BJ (cell line): ENCODE measurements around the gene RFT1. TPM values are rescaled to one million over a fixed set of nuclear protein-coding genes. Genes with fewer than 3 reads are reported as not detected.

Experiments used
- CTCF ChIA-PET: fragments of 350-600 bp; formaldehyde crosslinking; extraction: SDS; loops from one replicate; lab custom pipeline; 2021; ENCODE audit warnings: antibody characterized with exemption, inconsistent platforms; lab: Yijun Ruan, JAX
- POLR2A ChIA-PET: fragments of 300-600 bp; sonication (Branson Sonifier 250); formaldehyde crosslinking; extraction: SDS; loops from one replicate; lab custom pipeline; 2021; ENCODE audit warnings: antibody characterized with exemption; lab: Charles Lee
- DNase-seq: peaks from one replicate; pipeline ENCODE4 v3.0.0-alpha.2; 2011; ENCODE audit warnings: low read depth
- H3K27me3 ChIP-seq: 2 replicates; pipeline ENCODE4 v1.6.0; 2011; ENCODE audit warnings: low read length; ENCODE audit not compliant: control insufficient read depth, insufficient read depth
- H3K36me3 ChIP-seq: 2 replicates; pipeline ENCODE4 v1.5.1; 2011; ENCODE audit warnings: low read length; ENCODE audit not compliant: control insufficient read depth, insufficient read depth
- H3K4me3 ChIP-seq: 2 replicates; pipeline ENCODE4 v1.5.1; 2011; ENCODE audit warnings: low read depth, mild to moderate bottlenecking, control low read depth, low read length
- CTCF ChIP-seq: IDR thresholded peaks from 2 replicates; pipeline ENCODE4 v1.5.1; 2011; ENCODE audit warnings: low read depth, mild to moderate bottlenecking, control low read depth, inconsistent platforms, low read length, moderate library complexity; ENCODE audit not compliant: insufficient read depth
- polyA plus RNA-seq: library from polyadenylated mRNA; depleted of rRNA; stranded (reverse); fragments of >200 nt; gene quantifications from 2 replicates; pipeline ENCODE4 v1.2.3, GENCODE V29; 2011

RFT1 gene
- polyA plus RNA-seq, 1 experiment = 27.9 TPM

GRCh38 chr3:53160660-53161449 lies 30.6 kb upstream of the RFT1 start, which contains the start of gene PRKCD:
Gene PRKCD (plus strand): TSS chr3:53161209. CDS start chr3:53178423, 17,214 bp downstream.
- CTCF ChIA-PET = interaction anchor here (0.6 to 2.4 kb wide), 8 partner anchors 9 to 51 kb away, joined by 3 to 16 read pairs (median 4); no protein-coding TSS in a partner anchor
- peaks cover 9% of the 10 kb centered on the region for H3K27me3 ChIP-seq
- peak; percentile 58 for TF ChIP-seq CTCF
- no peaks in the 10 kb centered on the region; the same call in 1 of the 2 replicates for H3K36me3 ChIP-seq
- POLR2A ChIA-PET = interaction anchor here (0.6 kb wide), 2 partner anchors 40 to 94 kb away, joined by 3 read pairs; no protein-coding TSS in a partner anchor
- no peak for DNase-seq
- H3K4me3 ChIP-seq = peak within 1 kb of the TSS; percentile 94

DNA sequence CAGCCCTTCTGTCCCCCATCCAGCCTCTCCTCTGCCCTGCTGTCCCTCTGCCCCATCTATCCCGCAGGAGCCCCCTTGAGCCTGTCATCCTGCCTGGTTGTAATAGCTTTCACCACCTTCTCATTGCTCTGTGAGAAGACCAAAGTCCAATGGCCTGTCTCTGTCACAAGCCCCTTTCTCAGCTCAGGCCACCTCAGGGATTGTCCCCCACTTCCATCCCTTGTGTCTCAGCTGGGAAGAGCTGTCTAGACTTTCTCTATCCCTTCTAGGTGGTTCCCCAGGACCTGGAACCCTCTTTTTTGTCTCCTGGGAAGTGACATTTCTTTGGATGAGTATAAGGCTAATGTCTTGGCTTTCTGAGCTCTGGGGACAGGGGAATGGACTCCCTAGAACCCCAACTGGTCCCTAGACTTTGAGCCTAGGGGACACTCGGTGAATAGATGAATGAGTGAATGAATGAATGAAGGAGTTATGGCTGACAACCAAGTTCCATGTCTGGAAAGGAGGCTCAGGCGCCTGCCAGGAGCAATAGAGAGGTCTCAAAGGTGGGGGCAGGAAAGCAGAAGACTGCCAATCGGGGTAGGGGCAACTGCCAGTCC lies 29.9 kb upstream of the RFT1 start:
- DNase-seq = no peak
- Histone ChIP-seq H3K4me3 (peak overlapping the region; percentile 94), H3K36me3 (no peaks in the 10 kb centered on the region; the same call in 1 of the 2 replicates), H3K27me3 (peaks cover 9% of the 10 kb centered on the region)
- ChIA-PET CTCF (interaction anchor here (0.6 to 2.4 kb wide), 8 partner anchors 10 to 50 kb away, joined by 3 to 16 read pairs (median 4); no protein-coding TSS in a partner anchor), POLR2A (interaction anchor here (0.6 kb wide), 2 partner anchors 40 to 94 kb away, joined by 3 read pairs; no protein-coding TSS in a partner anchor)
- TF ChIP-seq CTCF = no peak

DNA sequence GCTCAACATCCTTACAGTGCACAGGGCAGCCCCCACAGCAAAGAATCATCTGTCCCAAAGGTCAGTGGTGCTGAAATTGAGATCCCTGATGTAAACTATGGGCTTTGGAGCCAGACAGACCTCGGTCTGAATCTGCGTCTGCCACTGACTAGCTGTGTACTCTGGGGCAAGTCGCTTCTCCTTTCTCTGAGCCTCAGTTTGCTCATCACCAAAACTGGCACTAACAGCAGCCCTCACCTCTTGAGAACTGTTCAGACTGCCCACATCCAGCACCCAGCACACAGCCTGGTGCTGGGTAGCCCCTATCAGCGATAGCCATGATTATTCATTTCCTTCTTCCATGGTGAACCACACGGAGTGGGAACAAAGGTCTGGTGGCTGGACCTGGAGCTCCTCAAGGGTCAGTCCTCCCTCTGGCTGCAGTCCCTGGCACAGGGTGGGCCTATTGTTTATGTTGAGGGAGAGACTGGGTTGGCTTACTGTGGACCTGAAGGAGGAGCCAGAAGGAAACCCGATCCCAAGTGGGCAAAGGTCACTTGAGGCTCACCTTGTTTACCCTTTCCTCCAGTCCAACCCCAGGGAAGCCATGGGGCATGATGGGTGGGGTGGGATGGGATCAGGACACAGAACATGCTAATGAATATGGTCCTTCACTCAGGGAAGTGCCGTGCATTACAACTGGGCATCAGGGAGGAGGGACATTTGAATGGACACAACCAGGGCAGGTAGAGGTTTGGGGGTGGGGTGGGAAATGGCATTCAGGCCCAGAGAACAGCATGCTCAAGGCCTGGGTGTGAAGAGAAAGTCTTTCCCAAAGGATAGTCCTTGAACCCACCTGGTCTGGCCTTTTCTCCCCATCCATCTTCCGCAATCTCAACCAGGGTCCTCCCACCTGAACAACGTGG lies 29.2 kb upstream of the RFT1 start:
- no peak for TF ChIP-seq CTCF
- no peaks in the 10 kb centered on the region; the same call in 1 of the 2 replicates for H3K36me3 ChIP-seq
- DNase-seq = no peak
- CTCF ChIA-PET = interaction anchor here (1.5 to 2.4 kb wide), 4 partner anchors 18 to 45 kb away, joined by 4 to 16 read pairs (median 10); no protein-coding TSS in a partner anchor
- H3K27me3 ChIP-seq = peaks cover 9% of the 10 kb centered on the region
- POLR2A ChIA-PET = no interaction called here
- H3K4me3 ChIP-seq = no peak overlapping the region

DNA sequence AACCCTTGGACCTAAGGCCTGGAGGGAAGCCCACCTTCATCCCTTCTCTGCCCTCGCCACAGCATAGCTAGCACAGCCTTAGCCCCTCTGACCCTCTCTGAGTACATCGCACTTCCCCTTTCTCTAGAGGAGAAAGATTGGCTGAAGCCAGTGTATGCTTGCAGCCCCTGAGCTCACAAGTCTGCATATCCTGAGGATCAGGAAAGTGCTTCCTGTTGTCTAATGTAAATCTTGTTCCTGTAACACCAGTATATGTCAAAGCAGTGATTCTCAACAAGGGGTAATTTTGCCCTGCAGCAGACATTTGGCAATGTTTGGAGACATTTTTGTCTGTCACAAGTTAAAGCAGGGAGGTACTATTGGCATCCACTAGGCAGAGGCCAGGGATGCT lies 28.5 kb upstream of the RFT1 start:
- no peaks in the 10 kb centered on the region; the same call in 1 of the 2 replicates for H3K36me3 ChIP-seq
- ChIA-PET POLR2A (no interaction called here), CTCF (interaction anchor here (1.1 to 2.4 kb wide), 3 partner anchors 11 to 44 kb away, joined by 3 to 10 read pairs (median 4); no protein-coding TSS in a partner anchor)
- H3K4me3 ChIP-seq = no peak overlapping the region
- no peak for DNase-seq
- H3K27me3 ChIP-seq = peaks cover 9% of the 10 kb centered on the region
- TF ChIP-seq CTCF = no peak
